Measurements from ENCODE around the gene HNRNPH3.

Gene HNRNPH3

DNA sequence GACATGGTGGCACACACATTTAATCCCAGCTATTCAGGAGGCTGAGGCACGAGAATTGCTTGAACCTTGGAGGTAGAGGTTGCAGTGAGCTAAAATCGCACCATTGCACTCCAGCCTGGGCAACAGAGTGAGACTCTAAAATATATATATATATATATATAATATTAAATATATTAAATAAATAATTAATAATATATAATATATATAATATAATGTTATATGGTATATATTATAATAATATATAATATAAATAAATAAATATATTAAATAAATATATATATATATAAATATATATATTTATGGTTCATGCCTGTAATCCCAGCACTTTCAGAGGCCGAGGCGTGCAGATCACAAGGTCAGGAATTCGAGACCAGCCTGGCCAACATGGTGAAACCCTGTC is 34.7 kb downstream of the HNRNPH3 start:
- no peak for DNase-seq
- H4K20me1 ChIP-seq (ENCODE audit: insufficient read depth, low read length) = no peaks in the 10 kb centered on the region
- no peaks in the 10 kb centered on the region for H3K9me3 ChIP-seq (replicated peaks; ENCODE audit: insufficient read depth, low read length)
- H3K4me1 ChIP-seq (ENCODE audit: low read length) = no peaks in the 10 kb centered on the region
- no peak overlapping the region for H2AFZ ChIP-seq (ENCODE audit: low read length)
- TF ChIP-seq EZH2 (optimal IDR thresholded peaks at IDR 0.05; ENCODE audit: low read depth, low read length) (no peak), EZH2phosphoT487 (IDR thresholded peaks at IDR 0.05; ENCODE audit: low read length) (no peak)
- TF ChIP-seq, protein P1, sequence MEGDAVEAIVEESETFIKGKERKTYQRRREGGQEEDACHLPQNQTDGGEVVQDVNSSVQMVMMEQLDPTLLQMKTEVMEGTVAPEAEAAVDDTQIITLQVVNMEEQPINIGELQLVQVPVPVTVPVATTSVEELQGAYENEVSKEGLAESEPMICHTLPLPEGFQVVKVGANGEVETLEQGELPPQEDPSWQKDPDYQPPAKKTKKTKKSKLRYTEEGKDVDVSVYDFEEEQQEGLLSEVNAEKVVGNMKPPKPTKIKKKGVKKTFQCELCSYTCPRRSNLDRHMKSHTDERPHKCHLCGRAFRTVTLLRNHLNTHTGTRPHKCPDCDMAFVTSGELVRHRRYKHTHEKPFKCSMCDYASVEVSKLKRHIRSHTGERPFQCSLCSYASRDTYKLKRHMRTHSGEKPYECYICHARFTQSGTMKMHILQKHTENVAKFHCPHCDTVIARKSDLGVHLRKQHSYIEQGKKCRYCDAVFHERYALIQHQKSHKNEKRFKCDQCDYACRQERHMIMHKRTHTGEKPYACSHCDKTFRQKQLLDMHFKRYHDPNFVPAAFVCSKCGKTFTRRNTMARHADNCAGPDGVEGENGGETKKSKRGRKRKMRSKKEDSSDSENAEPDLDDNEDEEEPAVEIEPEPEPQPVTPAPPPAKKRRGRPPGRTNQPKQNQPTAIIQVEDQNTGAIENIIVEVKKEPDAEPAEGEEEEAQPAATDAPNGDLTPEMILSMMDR (IDR thresholded peaks at IDR 0.05; ENCODE audit: low read length) = no peak
- H3K79me2 ChIP-seq (ENCODE audit: low read length) = no peaks in the 10 kb centered on the region
- no peak overlapping the region for H3K4me2 ChIP-seq (ENCODE audit: low read depth, low read length)
- H3K36me3 ChIP-seq (replicated peaks; ENCODE audit: insufficient read depth, low read length) = no peaks in the 10 kb centered on the region
- no peaks in the 10 kb centered on the region for H3F3A ChIP-seq (ENCODE audit: insufficient read depth, low read length)
- no peak overlapping the region for H3K9ac ChIP-seq (ENCODE audit: low read length)
- H3K4me3 ChIP-seq (ENCODE audit: low read length) = no peak overlapping the region
- H3K27me3 ChIP-seq (replicated peaks; ENCODE audit: insufficient read depth, low read length) = no peaks in the 10 kb centered on the region
- H3K27ac ChIP-seq (ENCODE audit: low read length) = no peak overlapping the region
- H3K9me2 ChIP-seq (replicated peaks; ENCODE audit: insufficient read depth, low read length) = no peaks in the 10 kb centered on the region

DNA sequence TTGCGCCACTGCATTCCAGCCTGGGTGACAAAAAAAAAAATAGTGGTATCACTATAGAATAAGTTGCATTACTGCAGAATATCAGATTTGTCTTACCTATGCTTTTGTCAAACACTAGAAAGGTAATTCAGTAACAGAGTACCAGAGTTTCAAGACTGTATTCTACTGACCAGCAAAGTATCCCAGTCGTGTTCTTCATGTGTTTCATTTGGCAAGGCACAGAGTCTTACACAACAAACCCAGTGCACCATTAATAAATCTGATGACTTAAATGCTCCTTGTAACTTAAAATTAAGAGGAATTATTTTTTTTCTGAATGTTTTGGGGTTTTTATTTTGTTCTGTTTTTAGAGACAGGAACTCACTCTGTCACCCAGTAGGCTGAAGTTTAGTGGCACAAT is 35.3 kb downstream of the HNRNPH3 start:
- H3K9ac ChIP-seq (ENCODE audit: low read length) = no peak overlapping the region
- TF ChIP-seq, protein P1 (IDR thresholded peaks at IDR 0.05; ENCODE audit: low read length) = no peak
- no peaks in the 10 kb centered on the region for H3K9me2 ChIP-seq (replicated peaks; ENCODE audit: insufficient read depth, low read length)
- no peaks in the 10 kb centered on the region for H4K20me1 ChIP-seq (ENCODE audit: insufficient read depth, low read length)
- DNase-seq = no peak
- H3K9me3 ChIP-seq (replicated peaks; ENCODE audit: insufficient read depth, low read length) = no peaks in the 10 kb centered on the region
- no peak overlapping the region for H3K4me2 ChIP-seq (ENCODE audit: low read depth, low read length)
- H3K27me3 ChIP-seq (replicated peaks; ENCODE audit: insufficient read depth, low read length) = no peaks in the 10 kb centered on the region
- H2AFZ ChIP-seq (ENCODE audit: low read length) = no peak overlapping the region
- no peaks in the 10 kb centered on the region for H3K36me3 ChIP-seq (replicated peaks; ENCODE audit: insufficient read depth, low read length)
- H3K27ac ChIP-seq (ENCODE audit: low read length) = no peak overlapping the region
- no peaks in the 10 kb centered on the region for H3K79me2 ChIP-seq (ENCODE audit: low read length)
- H3K4me1 ChIP-seq (ENCODE audit: low read length) = no peaks in the 10 kb centered on the region
- H3K4me3 ChIP-seq (ENCODE audit: low read length) = no peak overlapping the region
- H3F3A ChIP-seq (ENCODE audit: insufficient read depth, low read length) = no peaks in the 10 kb centered on the region

DNA sequence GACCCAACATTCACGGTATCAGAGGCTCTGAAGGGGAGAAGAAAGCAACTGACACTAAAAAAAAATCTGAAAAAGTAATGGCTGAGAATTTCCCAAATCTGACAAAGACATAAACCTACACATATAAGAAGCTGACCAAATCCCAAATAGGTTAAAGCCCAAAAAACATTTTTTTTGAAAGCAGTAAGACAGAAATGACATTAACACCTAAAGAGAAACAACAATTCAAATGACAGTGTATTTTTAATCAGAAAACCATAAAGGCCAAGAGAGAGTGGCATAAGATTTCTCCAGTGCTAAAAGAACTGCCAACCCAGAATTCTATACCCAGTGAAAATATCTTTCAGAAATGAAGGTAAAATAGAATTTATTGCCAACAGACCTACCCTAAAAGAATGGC is 39.7 kb downstream of the HNRNPH3 start:
- H3K9me2 ChIP-seq (replicated peaks; ENCODE audit: insufficient read depth, low read length) = no peaks in the 10 kb centered on the region

More for the DNA sequence above, 39.7 kb downstream of the HNRNPH3 start:
- no peaks in the 10 kb centered on the region for H3F3A ChIP-seq (ENCODE audit: insufficient read depth, low read length)
- H4K20me1 ChIP-seq (ENCODE audit: insufficient read depth, low read length) = no peaks in the 10 kb centered on the region
- H3K79me2 ChIP-seq (ENCODE audit: low read length) = no peaks in the 10 kb centered on the region
- no peaks in the 10 kb centered on the region for H3K36me3 ChIP-seq (replicated peaks; ENCODE audit: insufficient read depth, low read length)
- H3K27me3 ChIP-seq (replicated peaks; ENCODE audit: insufficient read depth, low read length) = no peaks in the 10 kb centered on the region
- no peak for DNase-seq
- H3K9me3 ChIP-seq (replicated peaks; ENCODE audit: insufficient read depth, low read length) = no peaks in the 10 kb centered on the region
- H3K27ac ChIP-seq (ENCODE audit: low read length) = no peak overlapping the region
- no peak overlapping the region for H3K4me2 ChIP-seq (ENCODE audit: low read depth, low read length)
- TF ChIP-seq EZH2phosphoT487 (IDR thresholded peaks at IDR 0.05; ENCODE audit: low read length) (no peak), EZH2 (optimal IDR thresholded peaks at IDR 0.05; ENCODE audit: low read depth, low read length) (no peak)
- TF ChIP-seq, protein P1 (IDR thresholded peaks at IDR 0.05; ENCODE audit: low read length) = no peak
- H3K4me3 ChIP-seq (ENCODE audit: low read length) = no peak overlapping the region
- no peak overlapping the region for H3K9ac ChIP-seq (ENCODE audit: low read length)
- H3K4me1 ChIP-seq (ENCODE audit: low read length) = no peaks in the 10 kb centered on the region
- H2AFZ ChIP-seq (ENCODE audit: low read length) = no peak overlapping the region
